Measurements from ENCODE around the gene PAN2. TPM values are rescaled to one million over a fixed set of nuclear protein-coding genes. Genes with fewer than 3 reads are reported as not detected.
"Not testable (repeated sequence)": the region's sequence is repeated elsewhere in the genome, so short reads cannot be mapped to it uniquely, and the experiment has no call there.

Gene PAN2
- total RNA-seq, 2 experiments from 2014 or later = 55.7 to 69.0 TPM

- Mint-ChIP-seq H3K27ac (peak overlapping the region; percentile 58), H3K9me3 (no peaks in the 10 kb centered on the region), H3K27me3 (no peaks in the 10 kb centered on the region), H3K4me1 (ENCODE audit: low read depth) (peaks cover 10% of the 10 kb centered on the region), H3K4me3 (no peak overlapping the region), H3K36me3 (ENCODE audit: low read depth) (peaks cover 47% of the 10 kb centered on the region)
- POLR2A ChIA-PET = interaction anchor here (0.6 to 2.0 kb wide), 4 partner anchors 11 to 20 kb away, joined by 3 to 9 read pairs (median 5); partner anchors contain the start of genes COQ10A and CS
- intact Hi-C loops (cut with micrococcal nuclease) = no loop called here
- CTCF ChIA-PET = interaction anchor here (0.9 to 1.8 kb wide), 6 partner anchors 12 to 97 kb away, joined by 3 to 6 read pairs (median 4); partner anchors contain the start of genes ANKRD52 and SMARCC2
- no peak for TF ChIP-seq CTCF (IDR thresholded peaks at IDR 0.05)
- DNase-seq = no peak
- no peak for ATAC-seq
Observed at GRCh38 chr12:56286044-56286830, 47.6 kb downstream of the PAN2 start.

GRCh38 chr12:56284263-56284662, 49.5 kb downstream of the PAN2 start:
- POLR2A ChIA-PET = interaction anchor here (2.0 kb wide), 1 partner anchor 13 kb away, joined by 6 read pairs; no protein-coding TSS in a partner anchor
- ATAC-seq; intact Hi-C loops (cut with micrococcal nuclease); DNase-seq; H3K27me3 Mint-ChIP-seq; H3K27ac Mint-ChIP-seq; H3K4me1 Mint-ChIP-seq (ENCODE audit: low read depth); H3K9me3 Mint-ChIP-seq; H3K4me3 Mint-ChIP-seq; CTCF ChIA-PET: not testable (repeated sequence)
- H3K36me3 Mint-ChIP-seq (ENCODE audit: low read depth) = peaks cover 39% of the 10 kb centered on the region

GRCh38 chr12:56282579-56282978, 51.2 kb downstream of the PAN2 start:
- POLR2A ChIA-PET = interaction anchor here (2.0 kb wide), 1 partner anchor 12 kb away, joined by 6 read pairs; no protein-coding TSS in a partner anchor
- peaks cover 44% of the 10 kb centered on the region for H3K36me3 Mint-ChIP-seq (ENCODE audit: low read depth)
- DNase-seq = no peak
- CTCF ChIA-PET = interaction anchor here (1.1 to 1.8 kb wide), 2 partner anchors 182 to 232 kb away, joined by 3 to 4 read pairs; no protein-coding TSS in a partner anchor
- no peak for TF ChIP-seq CTCF (IDR thresholded peaks at IDR 0.05)
- no peak overlapping the region for H3K4me3 Mint-ChIP-seq
- H3K9me3 Mint-ChIP-seq = no peaks in the 10 kb centered on the region
- ATAC-seq = no peak
- no peak overlapping the region for H3K27ac Mint-ChIP-seq
- peaks cover 6% of the 10 kb centered on the region for H3K4me1 Mint-ChIP-seq (ENCODE audit: low read depth)
- intact Hi-C loops (cut with micrococcal nuclease) = no loop called here
- H3K27me3 Mint-ChIP-seq = no peaks in the 10 kb centered on the region

GRCh38 chr12:56282030-56282429, 51.8 kb downstream of the PAN2 start:
- ATAC-seq (no peak), DNase-seq (no peak)
- H3K4me3 Mint-ChIP-seq = no peak overlapping the region
- ChIA-PET CTCF (interaction anchor here (1.0 kb wide), 1 partner anchor 24 kb away, joined by 3 read pairs; the partner anchor contains the start of gene ANKRD52), POLR2A (interaction anchor here (2.0 kb wide), 1 partner anchor 11 kb away, joined by 6 read pairs; no protein-coding TSS in a partner anchor)
- H3K27ac Mint-ChIP-seq = no peak overlapping the region
- intact Hi-C loops (cut with micrococcal nuclease) = no loop called here
- H3K27me3 Mint-ChIP-seq = no peaks in the 10 kb centered on the region
- no peak for TF ChIP-seq CTCF (IDR thresholded peaks at IDR 0.05)
- H3K9me3 Mint-ChIP-seq = no peaks in the 10 kb centered on the region
- H3K36me3 Mint-ChIP-seq (ENCODE audit: low read depth) = peaks cover 44% of the 10 kb centered on the region
- peaks cover 6% of the 10 kb centered on the region for H3K4me1 Mint-ChIP-seq (ENCODE audit: low read depth)

GRCh38 chr12:56280849-56281248, 53.0 kb downstream of the PAN2 start:
- Mint-ChIP-seq H3K27me3 (no peaks in the 10 kb centered on the region), H3K27ac (no peak overlapping the region), H3K9me3 (no peaks in the 10 kb centered on the region), H3K4me1 (ENCODE audit: low read depth) (peaks cover 2% of the 10 kb centered on the region), H3K4me3 (no peak overlapping the region), H3K36me3 (ENCODE audit: low read depth) (peaks cover 38% of the 10 kb centered on the region)
- no peak for DNase-seq
- ChIA-PET POLR2A (interaction anchor here (1.0 to 1.3 kb wide), 2 partner anchors 8 to 12 kb away, joined by 3 to 4 read pairs; no protein-coding TSS in a partner anchor), CTCF (no interaction called here)
- TF ChIP-seq CTCF (IDR thresholded peaks at IDR 0.05) = no peak
- no peak for ATAC-seq
- intact Hi-C loops (cut with micrococcal nuclease) = no loop called here
